ENCODE measurements around the gene A3GALT2. TPM values are rescaled to one million over a fixed set of nuclear protein-coding genes. Genes with fewer than 3 reads are reported as not detected.
A peak's percentile ranks its signal among the peaks of the same experiment; 100 is the strongest.

Gene A3GALT2
- total and polyA plus RNA-seq, 8 donors: not detected

DNA sequence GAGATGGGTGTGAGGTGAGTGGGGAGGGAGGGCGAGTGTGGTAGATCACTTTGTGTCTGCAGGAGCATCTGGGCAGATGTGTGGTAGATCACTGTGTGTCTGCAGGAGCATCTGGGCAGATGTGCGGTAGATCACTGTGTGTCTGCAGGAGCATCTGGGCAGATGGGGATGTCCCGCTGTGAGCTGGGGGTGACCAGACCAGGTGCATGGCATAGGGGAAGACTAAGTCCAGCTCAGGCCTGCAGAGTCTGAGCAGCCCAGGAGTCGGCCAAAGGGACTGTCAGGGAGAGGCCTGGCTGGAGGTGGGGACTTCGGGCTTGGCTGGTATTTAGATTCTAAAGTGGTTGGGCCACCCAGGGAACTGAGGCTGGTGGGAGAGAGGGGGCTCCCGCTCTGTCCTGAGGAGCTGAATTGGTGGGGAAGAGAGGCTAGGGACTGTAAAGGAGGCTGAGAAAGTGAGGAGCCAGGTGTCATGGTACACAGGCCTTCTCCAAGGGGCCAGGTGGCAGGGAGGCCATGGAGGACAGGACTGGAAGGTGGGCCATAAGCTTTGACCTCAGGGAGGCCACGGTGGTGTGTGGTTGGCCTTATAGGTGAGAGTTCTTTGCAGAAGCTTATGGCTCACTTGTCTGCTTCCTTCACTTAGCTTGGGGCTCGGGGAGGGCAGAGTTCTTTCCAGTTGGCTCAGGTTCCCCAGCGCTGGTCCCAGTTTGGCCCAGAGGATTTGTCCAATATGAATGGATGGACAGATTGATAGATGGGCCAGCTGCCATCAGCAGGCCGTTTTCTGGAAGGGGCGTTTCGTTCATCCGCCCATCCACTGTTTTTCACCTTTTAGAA lies 49.0 kb downstream of the A3GALT2 start:
- Histone ChIP-seq H3K9me3 (no peaks in the 10 kb centered on the region), H3K27ac (no peak overlapping the region), H3K4me1 (peaks cover 9 to 60% (median 33%) of the 10 kb centered on the region in 4 donors), H3K36me3 (peaks cover 0 to 31% (median 19%) of the 10 kb centered on the region in 4 donors), H3K4me3 (no peak overlapping the region), H3K27me3 (no peaks in the 10 kb centered on the region)
- no peak for DNase-seq
- intact Hi-C loops (cut with DNase I; ENCODE audit: low total_unique reads): no loop called here
- 83 to 87% (median 86%) methylated on average over 13 of the region's 13 CpGs for WGBS, 5 donors
- TF ChIP-seq EP300 (IDR thresholded peaks at IDR 0.05) (no peak), POLR2A (IDR thresholded peaks at IDR 0.05) (no peak), POLR2AphosphoS5 (IDR thresholded peaks at IDR 0.05) (no peak)
- TF ChIP-seq, protein P1, sequence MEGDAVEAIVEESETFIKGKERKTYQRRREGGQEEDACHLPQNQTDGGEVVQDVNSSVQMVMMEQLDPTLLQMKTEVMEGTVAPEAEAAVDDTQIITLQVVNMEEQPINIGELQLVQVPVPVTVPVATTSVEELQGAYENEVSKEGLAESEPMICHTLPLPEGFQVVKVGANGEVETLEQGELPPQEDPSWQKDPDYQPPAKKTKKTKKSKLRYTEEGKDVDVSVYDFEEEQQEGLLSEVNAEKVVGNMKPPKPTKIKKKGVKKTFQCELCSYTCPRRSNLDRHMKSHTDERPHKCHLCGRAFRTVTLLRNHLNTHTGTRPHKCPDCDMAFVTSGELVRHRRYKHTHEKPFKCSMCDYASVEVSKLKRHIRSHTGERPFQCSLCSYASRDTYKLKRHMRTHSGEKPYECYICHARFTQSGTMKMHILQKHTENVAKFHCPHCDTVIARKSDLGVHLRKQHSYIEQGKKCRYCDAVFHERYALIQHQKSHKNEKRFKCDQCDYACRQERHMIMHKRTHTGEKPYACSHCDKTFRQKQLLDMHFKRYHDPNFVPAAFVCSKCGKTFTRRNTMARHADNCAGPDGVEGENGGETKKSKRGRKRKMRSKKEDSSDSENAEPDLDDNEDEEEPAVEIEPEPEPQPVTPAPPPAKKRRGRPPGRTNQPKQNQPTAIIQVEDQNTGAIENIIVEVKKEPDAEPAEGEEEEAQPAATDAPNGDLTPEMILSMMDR (IDR thresholded peaks at IDR 0.05): no peak

DNA sequence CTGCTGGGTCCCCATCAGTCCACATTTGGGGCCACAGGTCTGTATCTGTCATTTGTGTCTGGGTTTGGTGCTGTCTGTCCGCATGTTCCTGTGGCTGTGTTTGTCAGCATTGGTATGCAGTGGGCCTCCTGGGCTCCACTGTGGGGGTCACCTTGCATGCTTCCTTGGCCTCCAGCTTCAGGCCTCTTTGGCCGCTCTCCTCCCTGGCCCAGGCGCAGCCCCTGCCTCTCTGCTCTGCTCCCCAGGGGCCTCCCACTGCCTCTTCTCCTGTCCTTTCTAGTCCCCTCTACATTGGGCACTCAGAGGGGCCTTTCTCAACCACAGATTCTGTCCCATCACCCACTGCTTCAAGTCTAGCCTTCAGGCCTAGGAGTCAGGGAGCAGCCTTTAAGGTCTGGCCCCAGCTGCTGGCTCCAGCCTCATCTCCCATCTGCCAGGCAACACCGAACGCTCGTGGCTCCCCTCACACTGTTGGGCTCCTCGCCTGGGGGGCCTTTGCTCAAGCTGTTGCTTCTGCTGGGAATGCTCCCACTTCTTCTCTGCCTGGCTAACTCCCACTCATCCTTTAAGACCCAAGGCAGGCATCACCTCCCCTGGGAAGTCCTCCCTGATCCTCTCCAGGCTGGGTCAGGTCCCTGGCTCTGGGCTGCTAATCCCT lies 50.0 kb downstream of the A3GALT2 start:
- Histone ChIP-seq H3K36me3 (peaks cover 0 to 23% (median 9%) of the 10 kb centered on the region in 4 donors), H3K4me1 (peaks cover 9 to 70% (median 33%) of the 10 kb centered on the region in 4 donors), H3K27me3 (no peaks in the 10 kb centered on the region), H3K9me3 (no peaks in the 10 kb centered on the region), H3K27ac (no peak overlapping the region), H3K4me3 (no peak overlapping the region)
- no peak for DNase-seq
- WGBS, 5 donors: 87 to 93% (median 89%) methylated on average over 7 of the region's 7 CpGs
- no peak for TF ChIP-seq EP300 (IDR thresholded peaks at IDR 0.05)
- TF ChIP-seq POLR2AphosphoS5 (IDR thresholded peaks at IDR 0.05): no peak
- no peak for TF ChIP-seq POLR2A (IDR thresholded peaks at IDR 0.05)
- TF ChIP-seq, protein P1 (IDR thresholded peaks at IDR 0.05): no peak
- intact Hi-C loops (cut with DNase I; ENCODE audit: low total_unique reads): no loop called here

DNA sequence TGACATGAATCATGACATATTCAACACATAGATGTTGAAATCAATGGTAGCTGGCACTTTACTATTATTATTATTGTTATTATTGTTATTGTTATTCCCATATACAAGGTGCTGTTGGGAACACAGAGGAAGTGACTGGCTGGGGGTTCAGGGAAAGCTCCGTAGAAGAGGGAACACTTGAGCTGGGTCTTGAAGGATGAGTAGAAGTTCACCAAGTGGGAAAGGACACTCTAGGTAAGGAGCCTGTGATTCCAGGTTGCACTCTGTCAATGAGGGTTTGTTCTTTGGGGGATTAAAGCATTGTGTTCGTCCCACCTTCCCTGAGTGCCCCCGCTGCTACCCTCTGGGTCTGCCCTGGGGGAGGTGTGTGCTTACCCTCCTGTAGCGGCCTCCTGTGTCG lies 50.5 kb downstream of the A3GALT2 start:
- peaks cover 0 to 19% (median 6%) of the 10 kb centered on the region in 4 donors for H3K36me3 ChIP-seq

DNA sequence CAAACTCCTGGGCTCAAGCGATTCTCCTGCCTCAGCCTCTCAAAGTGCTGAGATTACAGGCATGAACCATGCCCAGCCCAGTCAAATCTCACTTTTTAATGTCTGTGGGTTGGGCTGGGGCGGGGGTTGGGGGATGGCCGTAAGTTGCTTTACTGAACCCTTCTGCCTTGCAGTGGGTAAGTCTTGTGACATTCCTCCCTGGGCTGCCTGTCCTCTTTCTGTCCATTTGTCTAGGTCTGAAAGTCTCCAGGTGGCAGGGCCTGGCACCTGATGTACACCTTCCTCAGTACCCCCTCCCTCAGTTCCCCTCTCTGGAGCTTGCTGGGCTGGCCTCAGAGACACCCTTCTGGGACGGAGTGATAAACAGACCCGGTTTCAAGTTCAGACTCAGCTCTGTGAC lies 51.3 kb downstream of the A3GALT2 start:
- Histone ChIP-seq H3K4me1 (peaks cover 9 to 72% (median 36%) of the 10 kb centered on the region in 4 donors), H3K27ac (peak overlapping the region in 3 of 5 donors; percentile 18 to 40 (median 26)), H3K9me3 (no peaks in the 10 kb centered on the region), H3K4me3 (no peak overlapping the region), H3K27me3 (no peaks in the 10 kb centered on the region), H3K36me3 (peaks cover 0 to 19% (median 6%) of the 10 kb centered on the region in 4 donors)
- intact Hi-C loops (cut with DNase I; ENCODE audit: low total_unique reads): no loop called here
- 41 to 85% (median 75%) methylated on average over 2 to 5 of the region's 5 CpGs for WGBS, 5 donors
- no peak for TF ChIP-seq POLR2A (IDR thresholded peaks at IDR 0.05)
- TF ChIP-seq, protein P1 (IDR thresholded peaks at IDR 0.05): no peak
- TF ChIP-seq EP300 (IDR thresholded peaks at IDR 0.05): no peak
- TF ChIP-seq POLR2AphosphoS5 (IDR thresholded peaks at IDR 0.05): no peak
- DNase-seq: no peak

More for the DNA sequence above, 50.5 kb downstream of the A3GALT2 start:
- Histone ChIP-seq H3K9me3 (no peaks in the 10 kb centered on the region), H3K4me1 (peaks cover 9 to 74% (median 33%) of the 10 kb centered on the region in 4 donors), H3K27ac (no peak overlapping the region), H3K4me3 (no peak overlapping the region), H3K27me3 (no peaks in the 10 kb centered on the region)
- DNase-seq: no peak
- TF ChIP-seq EP300 (IDR thresholded peaks at IDR 0.05): no peak
- TF ChIP-seq POLR2AphosphoS5 (IDR thresholded peaks at IDR 0.05): no peak
- TF ChIP-seq, protein P1 (IDR thresholded peaks at IDR 0.05): no peak
- no peak for TF ChIP-seq POLR2A (IDR thresholded peaks at IDR 0.05)
- intact Hi-C loops (cut with DNase I; ENCODE audit: low total_unique reads): no loop called here
- 87 to 99% (median 95%) methylated on average over 5 of the region's 5 CpGs for WGBS, 5 donors

Data from stomach (tissue), 9 donors.